ES-I3 (cell line): ENCODE measurements around the gene SH3BGR.
A peak's percentile ranks its signal among the peaks of the same experiment; 100 is the strongest.
"Not testable (repeated sequence)": the region's sequence is repeated elsewhere in the genome, so short reads cannot be mapped to it uniquely, and the experiment has no call there.

Source experiments
- H3K36me3 ChIP-seq: 2 replicates; pipeline ENCODE4 v1.6.1; 2013; ENCODE audit warnings: mild to moderate bottlenecking, low read length, control low read depth, moderate library complexity; ENCODE audit not compliant: insufficient read depth
- H3K4me1 ChIP-seq: 2 replicates; pipeline ENCODE4 v1.6.1; 2013; ENCODE audit warnings: mild to moderate bottlenecking, control low read depth, low read length; ENCODE audit not compliant: insufficient read depth
- H3K9ac ChIP-seq: 2 replicates; pipeline ENCODE4 v1.6.1; 2013; ENCODE audit warnings: low read depth, mild to moderate bottlenecking, low read length, moderate library complexity
- H3K9me3 ChIP-seq: 2 replicates; pipeline ENCODE4 v1.6.1; 2013; ENCODE audit warnings: mild to moderate bottlenecking, low read length, moderate library complexity; ENCODE audit not compliant: control insufficient read depth, insufficient read depth

SH3BGR gene

DNA sequence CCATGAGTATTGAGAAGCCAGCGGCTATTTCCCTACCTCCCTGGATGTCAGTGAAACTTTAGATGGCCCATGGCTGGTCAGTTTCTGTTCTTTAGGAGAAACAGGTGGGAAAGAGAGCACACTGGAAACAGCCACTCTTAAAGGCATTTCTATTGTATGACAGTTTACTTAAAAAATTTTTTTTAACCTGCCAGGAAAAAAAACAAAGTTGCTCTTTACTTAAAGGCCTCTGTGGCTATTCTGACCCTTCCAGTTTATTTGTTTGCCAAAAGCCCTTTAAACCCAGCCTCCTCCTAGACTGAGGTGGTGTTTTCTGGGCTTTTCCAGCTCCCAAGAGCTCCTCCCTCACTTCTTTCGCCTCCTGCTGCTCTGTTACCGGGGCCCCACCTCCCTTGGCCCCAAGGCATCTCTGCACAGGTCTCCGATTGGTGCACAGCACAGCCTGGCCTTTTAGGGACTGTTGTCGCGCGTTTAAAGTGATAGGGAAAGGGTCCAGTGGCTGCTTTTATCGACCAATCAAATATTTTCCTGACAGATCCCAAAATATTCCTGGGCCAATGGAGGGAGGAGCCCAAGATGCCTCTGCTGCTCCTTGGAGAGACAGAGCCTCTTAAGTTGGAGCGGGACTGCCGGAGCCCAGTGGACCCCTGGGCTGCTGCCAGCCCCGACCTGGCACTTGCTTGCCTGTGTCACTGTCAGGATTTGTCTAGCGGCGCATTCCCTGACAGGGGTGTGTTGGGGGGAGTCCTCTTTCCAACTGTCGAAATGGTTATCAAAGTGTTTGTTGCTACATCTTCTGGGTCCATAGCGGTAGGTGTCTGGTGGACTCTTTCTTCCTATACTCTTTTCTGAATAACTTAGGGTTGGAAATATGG is at the start of gene SH3BGR:
Gene SH3BGR (plus strand): TSS at position 639 of the 875 bp plus-strand sequence. CDS start 127 bp downstream, at position 766.
- H3K9me3 ChIP-seq = no peaks in the 10 kb centered on the region
- peaks cover 3% of the 10 kb centered on the region; the same call in 1 of the 2 replicates for H3K4me1 ChIP-seq
- H3K36me3 ChIP-seq = no peaks in the 10 kb centered on the region
- peak within 1 kb of the TSS; percentile 63; the same call in 1 of the 2 replicates for H3K9ac ChIP-seq

DNA sequence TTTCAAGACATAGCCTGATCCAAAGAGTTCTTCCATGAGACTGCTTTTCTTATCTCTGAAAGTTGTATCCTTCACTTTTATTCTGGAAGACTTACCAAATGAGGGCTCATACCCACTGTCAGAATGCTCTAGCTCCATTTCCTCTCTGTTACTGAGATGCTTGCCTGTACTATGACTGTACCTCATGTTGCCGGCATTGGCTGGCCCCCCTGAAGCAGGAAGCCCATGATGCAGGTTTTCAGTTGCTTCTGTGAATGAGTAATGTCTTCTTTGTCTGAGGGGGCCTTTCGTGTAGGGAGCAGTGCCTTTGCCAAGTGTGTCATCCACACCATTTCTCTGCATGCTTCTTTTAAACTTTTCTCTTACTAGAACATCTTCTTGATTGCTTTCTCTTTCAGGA is 45.7 kb upstream of the SH3BGR start:
- H3K9ac ChIP-seq = no peak overlapping the region
- no peaks in the 10 kb centered on the region for H3K4me1 ChIP-seq
- no peaks in the 10 kb centered on the region for H3K36me3 ChIP-seq
- H3K9me3 ChIP-seq = no peaks in the 10 kb centered on the region

DNA sequence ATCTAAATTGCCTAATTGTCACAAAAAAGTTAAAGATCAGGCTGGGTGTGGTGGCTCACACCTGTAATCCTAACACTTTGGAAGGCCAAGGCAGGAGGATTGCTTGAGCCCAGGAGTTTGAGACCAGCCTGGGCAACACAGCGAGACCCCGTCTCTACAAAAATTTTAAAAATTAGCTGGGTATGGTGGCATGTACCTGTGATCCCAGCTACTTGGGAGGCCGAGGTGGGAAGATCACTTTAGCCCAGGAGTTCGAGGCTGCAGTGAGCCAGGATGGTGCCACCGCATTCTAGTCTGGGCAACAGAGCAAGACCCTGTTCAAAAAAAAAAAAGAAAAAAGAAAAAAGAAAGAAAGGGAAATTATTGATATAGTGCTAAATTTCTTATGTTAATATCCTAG is 32.6 kb upstream of the SH3BGR start:
- not testable (repeated sequence) for H3K4me1 ChIP-seq, H3K9me3 ChIP-seq, H3K36me3 ChIP-seq, H3K9ac ChIP-seq

DNA sequence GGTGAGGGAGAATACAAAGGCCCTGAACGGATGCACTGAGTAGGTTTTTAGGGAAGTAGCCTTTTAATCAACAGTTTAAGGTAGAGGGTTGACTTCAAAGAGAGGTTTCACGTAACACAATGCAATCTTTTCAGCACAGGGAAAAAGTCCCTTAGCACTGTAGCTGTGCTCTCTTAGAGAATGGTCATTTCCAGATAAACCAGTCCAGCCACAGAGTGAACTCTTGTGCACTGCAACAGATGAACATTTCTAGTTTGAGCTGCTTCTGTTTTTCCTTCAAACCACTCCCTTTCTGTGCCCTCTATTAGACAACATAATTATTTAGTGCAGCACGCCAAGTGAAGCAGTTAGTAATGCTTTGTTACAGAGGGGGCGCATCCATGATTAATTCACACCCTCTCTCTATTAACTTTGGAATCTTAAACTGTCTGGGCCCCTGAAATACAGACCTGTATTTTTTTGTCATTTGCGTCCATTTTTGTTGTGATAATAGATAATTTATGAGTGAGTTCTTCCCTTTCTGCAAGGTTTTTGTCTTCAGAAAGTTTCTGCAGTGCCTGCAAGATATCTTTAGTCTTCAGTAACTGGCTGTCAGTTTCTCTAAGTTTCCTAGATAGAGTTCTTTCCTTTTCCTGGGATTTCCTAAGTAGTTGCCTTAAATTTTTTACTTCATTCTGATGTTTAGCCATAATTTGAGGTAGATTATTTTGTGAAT is 29.1 kb upstream of the SH3BGR start:
- H3K9ac ChIP-seq = no peak overlapping the region
- no peaks in the 10 kb centered on the region for H3K36me3 ChIP-seq
- peaks cover 7% of the 10 kb centered on the region; the same call in 1 of the 2 replicates for H3K4me1 ChIP-seq
- no peaks in the 10 kb centered on the region for H3K9me3 ChIP-seq

DNA sequence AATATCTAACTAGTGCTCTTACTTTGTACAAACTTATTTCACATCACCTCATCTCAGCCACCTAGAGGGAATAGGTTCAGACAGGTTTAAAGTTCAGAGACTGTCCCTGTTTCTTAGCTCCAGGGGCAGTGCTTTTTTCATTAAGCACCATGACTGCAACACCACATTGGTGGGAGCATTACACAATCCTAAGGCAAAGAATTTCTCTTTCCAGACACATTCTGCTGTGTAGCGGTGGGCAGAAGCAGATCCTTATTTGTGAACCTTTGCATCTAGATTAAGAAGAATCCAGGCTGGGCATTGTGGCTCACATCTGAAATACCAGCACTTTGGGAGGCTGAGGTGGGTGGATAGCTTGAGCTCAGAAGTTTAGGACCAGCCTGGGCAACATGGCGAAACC is 22.3 kb upstream of the SH3BGR start:
- no peaks in the 10 kb centered on the region for H3K36me3 ChIP-seq
- no peaks in the 10 kb centered on the region; the same call in 1 of the 2 replicates for H3K9me3 ChIP-seq
- H3K4me1 ChIP-seq = peaks cover 12% of the 10 kb centered on the region
- H3K9ac ChIP-seq = no peak overlapping the region

DNA sequence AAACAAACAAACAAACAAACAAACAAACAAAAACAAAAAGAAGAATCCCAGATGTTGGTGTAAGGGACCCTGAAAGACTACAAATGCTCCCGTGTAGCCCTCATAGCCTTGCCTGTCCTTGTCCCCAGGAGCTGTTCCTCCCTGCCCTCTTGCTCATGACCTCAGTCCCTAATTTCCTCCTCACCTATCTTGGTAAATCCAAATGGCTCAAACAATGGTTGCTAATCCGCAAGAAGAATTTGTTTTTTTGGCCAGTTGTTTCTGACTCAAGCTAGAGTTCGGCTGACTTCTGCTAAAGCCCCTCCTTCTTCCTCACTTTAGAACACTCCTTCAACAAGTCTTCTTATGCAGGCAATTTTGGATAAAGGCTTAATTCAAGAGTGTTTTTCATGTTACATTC is 21.8 kb upstream of the SH3BGR start:
- Histone ChIP-seq H3K4me1 (peaks cover 12% of the 10 kb centered on the region), H3K36me3 (no peaks in the 10 kb centered on the region), H3K9ac (no peak overlapping the region), H3K9me3 (no peaks in the 10 kb centered on the region; the same call in 1 of the 2 replicates)

DNA sequence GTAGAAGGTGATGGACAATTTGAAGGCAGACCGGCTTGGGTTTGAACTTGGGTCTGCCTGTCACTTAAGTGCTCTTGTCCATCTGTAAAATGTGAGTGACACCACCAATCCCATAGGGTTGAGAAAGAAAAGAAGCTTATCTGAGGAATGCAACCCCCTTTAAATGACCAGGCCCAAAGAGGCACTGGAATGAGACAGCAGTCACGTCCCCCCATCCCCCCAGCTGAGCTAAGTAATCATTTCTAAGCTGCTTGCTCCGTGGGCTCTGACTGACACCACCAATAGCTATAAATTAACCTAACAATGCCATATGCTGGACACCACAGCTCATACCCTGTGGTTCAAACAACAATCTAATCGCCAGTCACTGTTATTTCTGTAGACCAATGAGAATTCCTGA is 21.3 kb upstream of the SH3BGR start:
- Histone ChIP-seq H3K9me3 (no peaks in the 10 kb centered on the region; the same call in 1 of the 2 replicates), H3K36me3 (no peaks in the 10 kb centered on the region), H3K9ac (no peak overlapping the region), H3K4me1 (peaks cover 12% of the 10 kb centered on the region)

DNA sequence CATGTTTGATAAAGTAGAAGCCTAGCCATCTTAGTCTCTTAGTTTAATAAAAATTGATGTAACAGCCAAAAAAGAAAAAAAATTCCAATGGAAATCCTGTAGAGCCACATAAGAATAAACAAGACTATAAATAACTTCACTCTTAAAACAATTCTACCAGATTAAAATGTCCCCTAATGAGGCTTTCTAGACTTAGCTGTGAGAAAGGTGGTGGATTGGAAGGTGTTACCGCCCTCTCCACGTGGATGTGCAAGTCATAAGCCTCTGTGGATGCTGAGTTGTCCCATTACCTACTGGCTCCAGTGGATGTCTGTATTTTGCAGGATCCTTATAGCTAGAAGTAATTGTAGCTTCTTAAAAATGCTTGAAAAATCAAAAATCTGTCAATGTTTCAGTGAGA is 20.8 kb upstream of the SH3BGR start:
- H3K4me1 ChIP-seq = peaks cover 12% of the 10 kb centered on the region
- H3K9me3 ChIP-seq = no peaks in the 10 kb centered on the region; the same call in 1 of the 2 replicates
- H3K9ac ChIP-seq = no peak overlapping the region
- no peaks in the 10 kb centered on the region for H3K36me3 ChIP-seq

DNA sequence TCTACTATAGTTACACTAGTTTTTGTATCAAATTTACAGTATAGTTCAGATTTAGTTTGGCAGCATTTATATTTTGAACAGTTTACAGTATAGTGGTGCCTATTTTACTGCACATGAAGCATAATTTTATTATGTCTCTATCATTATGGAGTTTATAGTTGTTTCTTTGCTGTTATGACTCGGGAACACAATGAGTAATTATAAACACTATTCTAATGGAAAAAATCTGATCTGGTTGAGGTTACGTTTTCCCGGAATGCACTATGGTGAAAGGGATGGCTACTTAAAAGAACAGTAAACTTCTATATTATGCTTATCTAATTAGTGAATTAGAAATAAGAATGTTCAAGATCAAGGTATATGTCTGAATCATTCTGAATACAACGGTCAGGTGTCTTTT is 16.8 kb upstream of the SH3BGR start:
- peaks cover 12% of the 10 kb centered on the region for H3K4me1 ChIP-seq
- no peaks in the 10 kb centered on the region for H3K36me3 ChIP-seq
- H3K9me3 ChIP-seq = no peaks in the 10 kb centered on the region
- H3K9ac ChIP-seq = no peak overlapping the region

DNA sequence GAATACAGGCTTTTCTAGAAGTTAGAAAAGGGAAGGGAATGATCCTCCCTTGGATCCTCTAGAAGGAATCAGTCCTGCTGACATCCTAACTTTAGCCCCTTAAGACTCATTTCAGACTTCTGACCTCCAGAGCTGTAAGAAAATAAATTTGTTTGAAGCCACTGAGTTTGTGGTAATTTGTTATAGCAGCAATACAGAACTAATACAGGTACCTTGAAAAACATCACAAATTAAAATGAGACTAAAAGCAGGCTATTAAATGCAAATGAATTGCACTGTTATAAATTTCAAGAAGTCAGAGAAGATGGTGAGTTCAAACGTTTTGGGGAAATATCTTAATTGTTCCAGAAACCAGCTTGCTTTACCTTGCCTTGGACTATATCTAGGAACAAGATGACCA is 12.5 kb upstream of the SH3BGR start:
- Histone ChIP-seq H3K9me3 (no peaks in the 10 kb centered on the region), H3K36me3 (no peaks in the 10 kb centered on the region), H3K9ac (no peak overlapping the region), H3K4me1 (0 out of 2 replicates have a peak, but pooled peaks cover 3% of the 10 kb centered on the region)

DNA sequence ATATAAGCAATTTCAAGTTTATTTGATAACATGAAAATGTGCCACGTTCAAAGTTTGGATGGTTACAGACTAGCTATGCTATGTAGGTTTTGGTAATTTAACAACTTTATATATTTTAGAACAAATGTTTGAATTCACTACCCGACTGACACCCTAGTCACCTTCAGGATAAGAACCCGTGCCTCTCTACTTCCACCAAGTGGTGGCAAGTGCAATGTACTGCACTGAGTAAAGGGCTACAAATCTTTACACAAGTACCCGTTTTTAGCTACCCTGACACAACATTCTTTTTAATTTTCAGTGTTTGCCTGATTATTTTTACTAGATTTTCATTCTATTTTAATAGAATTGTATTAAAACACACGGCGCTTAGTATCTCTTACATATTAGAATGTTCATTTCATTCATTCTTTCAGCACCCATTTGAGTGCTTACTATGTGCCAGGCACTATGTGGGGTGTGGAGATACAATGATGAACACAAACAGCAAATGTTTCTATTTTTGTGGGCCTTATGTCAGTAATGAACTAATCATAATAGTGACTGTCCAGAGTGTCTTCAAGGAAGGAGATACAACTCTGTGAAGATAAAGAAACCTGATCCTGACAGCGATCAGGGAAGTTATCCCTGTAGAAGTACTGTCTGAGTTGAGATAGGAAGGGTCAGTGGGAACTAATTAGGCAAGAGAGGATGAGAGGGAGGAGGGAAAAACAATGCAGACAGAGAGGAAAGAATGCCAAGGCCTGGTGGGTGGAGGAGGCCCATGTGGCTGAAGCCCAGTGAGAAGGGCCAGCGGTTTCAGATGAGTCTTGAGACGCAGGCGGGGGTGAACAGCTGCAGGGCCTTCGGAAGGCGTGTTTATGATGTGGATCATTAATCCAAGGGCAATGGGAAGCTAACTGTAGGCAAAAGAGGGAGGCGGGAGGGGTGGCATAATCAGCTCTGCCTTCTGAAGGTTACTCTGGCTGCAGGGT is 10.0 kb upstream of the SH3BGR start:
- Histone ChIP-seq H3K4me1 (0 out of 2 replicates have a peak, but pooled peaks cover 3% of the 10 kb centered on the region), H3K9me3 (no peaks in the 10 kb centered on the region), H3K36me3 (no peaks in the 10 kb centered on the region), H3K9ac (no peak overlapping the region)

DNA sequence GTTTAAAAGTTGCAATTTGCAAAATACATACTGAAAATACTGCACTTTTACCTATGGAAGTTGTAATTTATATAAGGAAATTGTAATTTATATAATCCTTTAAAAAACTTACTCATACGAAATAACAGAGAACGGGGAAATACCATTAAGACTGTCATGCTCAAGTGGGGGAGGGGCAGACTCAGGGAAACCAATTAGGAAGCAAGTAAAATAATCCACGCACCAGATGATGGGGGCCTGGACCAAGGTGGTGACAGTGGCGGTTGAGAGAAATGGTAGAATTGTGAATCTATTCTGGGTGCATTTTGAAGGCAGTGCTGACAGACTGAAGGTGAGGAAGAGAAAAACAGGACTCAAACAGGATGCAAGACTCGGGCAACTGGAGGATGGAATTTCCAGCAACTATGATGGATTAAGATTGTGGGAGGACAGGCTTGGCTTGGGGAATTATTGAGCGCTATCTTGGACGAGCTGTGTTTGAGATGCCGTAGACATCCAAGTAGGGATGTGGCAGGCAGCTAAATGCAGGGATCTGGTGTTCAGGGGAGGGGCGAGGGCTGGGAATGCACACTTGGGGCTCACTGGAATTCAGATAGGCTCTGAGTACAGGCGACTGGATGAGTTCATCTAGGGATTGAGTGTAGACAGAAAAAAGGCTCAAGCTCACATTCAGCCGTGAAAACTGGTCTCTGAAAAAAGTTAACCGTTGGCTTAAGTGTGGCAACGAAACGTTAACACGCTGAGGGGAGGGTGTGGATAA is 7.2 kb upstream of the SH3BGR start:
- Histone ChIP-seq H3K9me3 (no peaks in the 10 kb centered on the region), H3K9ac (peak overlapping the region; percentile 95; the same call in 1 of the 2 replicates), H3K36me3 (no peaks in the 10 kb centered on the region), H3K4me1 (0 out of 2 replicates have a peak, but pooled peaks cover 3% of the 10 kb centered on the region)
